ENCODE measurements around the gene RBBP5. TPM values are rescaled to one million over a fixed set of nuclear protein-coding genes. Genes with fewer than 3 reads are reported as not detected.

The RBBP5 gene
- total RNA-seq, 1 experiment from 2014 or later = 24.5 TPM

GRCh38 chr1:205140113-205140512, 18.3 kb upstream of the RBBP5 start (continued):
- no peak for TF ChIP-seq TCF7L2 (IDR thresholded peaks at IDR 0.05; ENCODE audit: borderline replicate concordance, extremely low read depth, insufficient read depth, insufficient read length)
- TF ChIP-seq ELF1 (IDR thresholded peaks at IDR 0.05; ENCODE audit: borderline replicate concordance, low read depth) = no peak
- TF ChIP-seq SIN3A (IDR thresholded peaks at IDR 0.05; ENCODE audit: low read depth) = no peak
- TF ChIP-seq ATF3 (IDR thresholded peaks at IDR 0.05) = no peak
- no peak for TF ChIP-seq MAX (IDR thresholded peaks at IDR 0.05)

- no TSS peak for BruUV-seq (replicated peaks)
- Histone ChIP-seq H3K36me3 (ENCODE audit: control insufficient read depth in 1 of 2, insufficient read depth in 2 of 2, low read length in 2 of 2) (no peaks in the 10 kb centered on the region), H3K9me2 (ENCODE audit: insufficient read depth) (no peaks in the 10 kb centered on the region), H3K9ac (ENCODE audit: low read length) (no peak overlapping the region), H3K27me3 (ENCODE audit: insufficient read depth, low read length) (no peaks in the 10 kb centered on the region), H2AFZ (ENCODE audit: low read depth, low read length, poor library complexity, severe bottlenecking) (no peak overlapping the region), H3K9me3 (ENCODE audit: control insufficient read depth in 1 of 2, insufficient read depth in 1 of 2, low read depth in 1 of 2, low read length in 2 of 2) (no peaks in the 10 kb centered on the region), H3K79me2 (ENCODE audit: insufficient read depth, low read length) (no peaks in the 10 kb centered on the region), H3K4me1 (ENCODE audit: control insufficient read depth in 1 of 2, insufficient read depth in 2 of 2, low read length in 2 of 2) (no peaks in the 10 kb centered on the region), H4K20me1 (ENCODE audit: insufficient read depth) (no peaks in the 10 kb centered on the region), H3K27ac (ENCODE audit: low read depth, low read length) (no peak overlapping the region), H3K4me2 (ENCODE audit: low read length) (no peak overlapping the region), H3K4me3 (replicated peaks in 1 of 2; ENCODE audit: low read depth in 1 of 2, low read length in 2 of 2) (no peak overlapping the region)
- no peak for DNase-seq (ENCODE audit: low read depth, low spot score)
- no peak for ATAC-seq
- CTCF ChIA-PET = no interaction called here
- intact Hi-C loops (cut with micrococcal nuclease) = no loop called here
- POLR2A ChIA-PET = no interaction called here
- RAD21 ChIA-PET (ENCODE audit: low non-redundant PET in 1 of 2, low total read pairs in 2 of 2, uncharacterized antibody in 2 of 2, unreplicated experiment in 2 of 2) = no interaction called here
- TF ChIP-seq EZH2phosphoT487 (IDR thresholded peaks at IDR 0.05; ENCODE audit: borderline replicate concordance) = no peak
- TF ChIP-seq ZBTB33 (IDR thresholded peaks at IDR 0.05; ENCODE audit: extremely low read depth, insufficient replicate concordance, low read length) = no peak
- TF ChIP-seq JUND (IDR thresholded peaks at IDR 0.05) = no peak
- TF ChIP-seq FOSL1 (IDR thresholded peaks at IDR 0.05; ENCODE audit: low read depth) = no peak
- TF ChIP-seq POLR2AphosphoS5 (IDR thresholded peaks at IDR 0.05; ENCODE audit: low read depth, low read length) = no peak
- no peak for TF ChIP-seq ATF3 (IDR thresholded peaks at IDR 0.05)
- no peak for TF ChIP-seq CEBPB (IDR thresholded peaks at IDR 0.05; ENCODE audit: low read depth)
- TF ChIP-seq EZH2 (IDR thresholded peaks at IDR 0.05) = no peak
These were observed 16.1 kb upstream of the RBBP5 start for GRCh38 chr1:205137901-205138300.

All from HCT116 (cell line).